ENCODE measurements around the gene SLC8A1.
"Not testable (repeated sequence)": the region's sequence is repeated elsewhere in the genome, so short reads cannot be mapped to it uniquely, and the experiment has no call there.

The SLC8A1 gene

GRCh38 chr2:40085786-40086185 is 366.1 kb downstream of the SLC8A1 start:
- no peak overlapping the region for H2BK5ac ChIP-seq (ENCODE audit: low read depth, low read length, poor library complexity)
- H3K4me3 ChIP-seq (ENCODE audit: low read depth, low read length): no peak overlapping the region
- H4K91ac ChIP-seq (ENCODE audit: low read depth, low read length): no peak overlapping the region
- H3K4me1 ChIP-seq (ENCODE audit: control insufficient read depth in 1 of 2, insufficient read depth in 2 of 2, low read length in 2 of 2): no peaks in the 10 kb centered on the region
- H2BK12ac ChIP-seq (ENCODE audit: low read length): no peak overlapping the region
- no peak overlapping the region for H4K8ac ChIP-seq (ENCODE audit: low read depth, low read length)
- no peak overlapping the region for H3K18ac ChIP-seq (ENCODE audit: low read length)
- H2AK5ac ChIP-seq (ENCODE audit: low read length): no peak overlapping the region
- H3K14ac ChIP-seq (ENCODE audit: low read length): no peak overlapping the region
- H3K79me2 ChIP-seq (ENCODE audit: control insufficient read depth, insufficient read depth, low read length, poor library complexity): no peaks in the 10 kb centered on the region
- no peak overlapping the region for H3K27ac ChIP-seq (ENCODE audit: low read depth, low read length)
- peaks cover 2% of the 10 kb centered on the region for H3K9me3 ChIP-seq (ENCODE audit: insufficient read depth, low read depth, low read length)
- no peak overlapping the region for H2AFZ ChIP-seq (ENCODE audit: insufficient read depth, low read length, poor library complexity)
- no peak overlapping the region for H3K23ac ChIP-seq (ENCODE audit: low read length)
- no peaks in the 10 kb centered on the region for H3K27me3 ChIP-seq (ENCODE audit: insufficient read depth, low read length)
- no peak overlapping the region for H4K12ac ChIP-seq (ENCODE audit: low read depth, low read length)
- H3K79me1 ChIP-seq (ENCODE audit: low read length): no peaks in the 10 kb centered on the region
- no peak overlapping the region for H3K4ac ChIP-seq (ENCODE audit: low read depth, low read length)
- H3K36me3 ChIP-seq (ENCODE audit: control insufficient read depth in 1 of 2, insufficient read depth in 2 of 2, low read length in 2 of 2): no peaks in the 10 kb centered on the region
- no CpG with 5 or more reads among the region's 2 CpGs for WGBS (ENCODE audit: extremely low coverage, insufficient coverage, insufficient read length)
- no peak for DNase-seq
- no peak overlapping the region for H3K9ac ChIP-seq (ENCODE audit: low read length)
- H3K4me2 ChIP-seq (ENCODE audit: low read length): no peak overlapping the region
- no peak overlapping the region for H2BK120ac ChIP-seq (ENCODE audit: insufficient read depth, low read length, poor library complexity)

- H3K4me1 ChIP-seq (ENCODE audit: control insufficient read depth in 1 of 2, insufficient read depth in 2 of 2, low read length in 2 of 2); H3K27ac ChIP-seq (ENCODE audit: low read depth, low read length); H3K27me3 ChIP-seq (ENCODE audit: insufficient read depth, low read length); H2AK5ac ChIP-seq (ENCODE audit: low read length); H3K14ac ChIP-seq (ENCODE audit: low read length); H2BK120ac ChIP-seq (ENCODE audit: insufficient read depth, low read length, poor library complexity); H3K18ac ChIP-seq (ENCODE audit: low read length); H2AFZ ChIP-seq (ENCODE audit: insufficient read depth, low read length, poor library complexity); H4K12ac ChIP-seq (ENCODE audit: low read depth, low read length); H2BK12ac ChIP-seq (ENCODE audit: low read length); H4K8ac ChIP-seq (ENCODE audit: low read depth, low read length); DNase-seq; H3K79me1 ChIP-seq (ENCODE audit: low read length); H3K4me3 ChIP-seq (ENCODE audit: low read depth, low read length); H3K23ac ChIP-seq (ENCODE audit: low read length); H3K4me2 ChIP-seq (ENCODE audit: low read length); H3K79me2 ChIP-seq (ENCODE audit: control insufficient read depth, insufficient read depth, low read length, poor library complexity); H3K4ac ChIP-seq (ENCODE audit: low read depth, low read length); H3K36me3 ChIP-seq (ENCODE audit: control insufficient read depth in 1 of 2, insufficient read depth in 2 of 2, low read length in 2 of 2); H2BK5ac ChIP-seq (ENCODE audit: low read depth, low read length, poor library complexity); H3K9ac ChIP-seq (ENCODE audit: low read length); H3K9me3 ChIP-seq (ENCODE audit: insufficient read depth, low read depth, low read length); H4K91ac ChIP-seq (ENCODE audit: low read depth, low read length): not testable (repeated sequence)
These were observed 378.6 kb downstream of the SLC8A1 start for GRCh38 chr2:40073336-40073735.

- no peak overlapping the region for H3K9ac ChIP-seq (ENCODE audit: low read length)
- H3K14ac ChIP-seq (ENCODE audit: low read length): no peak overlapping the region
- no peak overlapping the region for H3K4me3 ChIP-seq (ENCODE audit: low read depth, low read length)
- no peak overlapping the region for H3K4me2 ChIP-seq (ENCODE audit: low read length)
- no peaks in the 10 kb centered on the region for H3K79me2 ChIP-seq (ENCODE audit: control insufficient read depth, insufficient read depth, low read length, poor library complexity)
- H3K4me1 ChIP-seq (ENCODE audit: control insufficient read depth in 1 of 2, insufficient read depth in 2 of 2, low read length in 2 of 2): no peaks in the 10 kb centered on the region
- H4K8ac ChIP-seq (ENCODE audit: low read depth, low read length): no peak overlapping the region
- H4K91ac ChIP-seq (ENCODE audit: low read depth, low read length): no peak overlapping the region
- no peak overlapping the region for H2AK5ac ChIP-seq (ENCODE audit: low read length)
- peak overlapping the region; percentile 18 for H2BK12ac ChIP-seq (ENCODE audit: low read length)
- no peak overlapping the region for H3K27ac ChIP-seq (ENCODE audit: low read depth, low read length)
- no peak overlapping the region for H2AFZ ChIP-seq (ENCODE audit: insufficient read depth, low read length, poor library complexity)
- no peaks in the 10 kb centered on the region for H3K27me3 ChIP-seq (ENCODE audit: insufficient read depth, low read length)
- no peak overlapping the region for H2BK120ac ChIP-seq (ENCODE audit: insufficient read depth, low read length, poor library complexity)
- no peak overlapping the region for H3K23ac ChIP-seq (ENCODE audit: low read length)
- WGBS (ENCODE audit: extremely low coverage, insufficient coverage, insufficient read length): no CpG with 5 or more reads among the region's 12 CpGs
- no peak overlapping the region for H3K18ac ChIP-seq (ENCODE audit: low read length)
- no peak overlapping the region for H3K4ac ChIP-seq (ENCODE audit: low read depth, low read length)
- H3K79me1 ChIP-seq (ENCODE audit: low read length): peaks cover 2% of the 10 kb centered on the region
- no peaks in the 10 kb centered on the region for H3K36me3 ChIP-seq (ENCODE audit: control insufficient read depth in 1 of 2, insufficient read depth in 2 of 2, low read length in 2 of 2)
- no peak overlapping the region for H2BK5ac ChIP-seq (ENCODE audit: low read depth, low read length, poor library complexity)
- DNase-seq: no peak
- H4K12ac ChIP-seq (ENCODE audit: low read depth, low read length): no peak overlapping the region
- no peaks in the 10 kb centered on the region for H3K9me3 ChIP-seq (ENCODE audit: insufficient read depth, low read depth, low read length)
These were observed 379.3 kb downstream of the SLC8A1 start for GRCh38 chr2:40072442-40073232.

GRCh38 chr2:40062381-40062780 is 389.5 kb downstream of the SLC8A1 start:
- Histone ChIP-seq H3K79me1 (ENCODE audit: low read length) (no peaks in the 10 kb centered on the region), H3K27ac (ENCODE audit: low read depth, low read length) (no peak overlapping the region), H3K18ac (ENCODE audit: low read length) (no peak overlapping the region), H2AK5ac (ENCODE audit: low read length) (no peak overlapping the region), H3K36me3 (ENCODE audit: control insufficient read depth in 1 of 2, insufficient read depth in 2 of 2, low read length in 2 of 2) (no peaks in the 10 kb centered on the region), H3K4me3 (ENCODE audit: low read depth, low read length) (no peak overlapping the region), H4K8ac (ENCODE audit: low read depth, low read length) (no peak overlapping the region), H3K9ac (ENCODE audit: low read length) (no peak overlapping the region), H4K91ac (ENCODE audit: low read depth, low read length) (no peak overlapping the region), H3K27me3 (ENCODE audit: insufficient read depth, low read length) (no peaks in the 10 kb centered on the region), H2BK120ac (ENCODE audit: insufficient read depth, low read length, poor library complexity) (no peak overlapping the region), H3K4ac (ENCODE audit: low read depth, low read length) (no peak overlapping the region), H3K79me2 (ENCODE audit: control insufficient read depth, insufficient read depth, low read length, poor library complexity) (no peaks in the 10 kb centered on the region), H2BK5ac (ENCODE audit: low read depth, low read length, poor library complexity) (no peak overlapping the region), H2BK12ac (ENCODE audit: low read length) (no peak overlapping the region), H2AFZ (ENCODE audit: insufficient read depth, low read length, poor library complexity) (no peak overlapping the region), H3K9me3 (ENCODE audit: insufficient read depth, low read depth, low read length) (peaks cover 2% of the 10 kb centered on the region), H3K23ac (ENCODE audit: low read length) (no peak overlapping the region), H3K4me2 (ENCODE audit: low read length) (no peak overlapping the region), H3K4me1 (ENCODE audit: control insufficient read depth in 1 of 2, insufficient read depth in 2 of 2, low read length in 2 of 2) (no peaks in the 10 kb centered on the region), H4K12ac (ENCODE audit: low read depth, low read length) (no peak overlapping the region), H3K14ac (ENCODE audit: low read length) (no peak overlapping the region)
- no peak for DNase-seq
- WGBS (ENCODE audit: extremely low coverage, insufficient coverage, insufficient read length): no CpG with 5 or more reads among the region's 1 CpG
